Measurements from ENCODE around the gene ACAP2.
"Not testable (repeated sequence)": the region's sequence is repeated elsewhere in the genome, so short reads cannot be mapped to it uniquely, and the experiment has no call there.

Gene ACAP2

DNA sequence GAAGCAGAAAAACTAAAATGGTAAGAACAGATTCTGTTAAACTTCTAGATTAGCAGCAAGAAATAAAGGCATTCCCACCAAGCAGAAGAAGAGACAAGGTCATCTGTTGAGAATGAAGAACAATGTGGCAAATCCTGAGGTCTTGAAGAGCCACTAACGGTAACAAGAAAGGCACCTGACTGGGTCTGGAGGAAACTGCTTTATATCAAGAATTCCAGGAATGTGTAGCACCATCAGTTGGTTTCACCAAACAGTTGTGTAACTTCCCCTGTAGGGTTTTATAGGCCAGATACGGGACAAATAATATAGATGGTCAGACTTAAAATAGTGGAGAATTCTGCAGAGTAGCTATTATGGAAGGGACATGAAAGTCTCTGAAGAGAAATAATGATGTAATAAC, 57.3 kb downstream of the ACAP2 start:
- DNase-seq (ENCODE audit: low read depth, low spot score) = no peak
- H3K4me3 ChIP-seq (ENCODE audit: low read depth, low read length) = no peak overlapping the region
- POLR2A ChIA-PET = no interaction called here
- CTCF ChIA-PET = no interaction called here
- TF ChIP-seq, protein P1, sequence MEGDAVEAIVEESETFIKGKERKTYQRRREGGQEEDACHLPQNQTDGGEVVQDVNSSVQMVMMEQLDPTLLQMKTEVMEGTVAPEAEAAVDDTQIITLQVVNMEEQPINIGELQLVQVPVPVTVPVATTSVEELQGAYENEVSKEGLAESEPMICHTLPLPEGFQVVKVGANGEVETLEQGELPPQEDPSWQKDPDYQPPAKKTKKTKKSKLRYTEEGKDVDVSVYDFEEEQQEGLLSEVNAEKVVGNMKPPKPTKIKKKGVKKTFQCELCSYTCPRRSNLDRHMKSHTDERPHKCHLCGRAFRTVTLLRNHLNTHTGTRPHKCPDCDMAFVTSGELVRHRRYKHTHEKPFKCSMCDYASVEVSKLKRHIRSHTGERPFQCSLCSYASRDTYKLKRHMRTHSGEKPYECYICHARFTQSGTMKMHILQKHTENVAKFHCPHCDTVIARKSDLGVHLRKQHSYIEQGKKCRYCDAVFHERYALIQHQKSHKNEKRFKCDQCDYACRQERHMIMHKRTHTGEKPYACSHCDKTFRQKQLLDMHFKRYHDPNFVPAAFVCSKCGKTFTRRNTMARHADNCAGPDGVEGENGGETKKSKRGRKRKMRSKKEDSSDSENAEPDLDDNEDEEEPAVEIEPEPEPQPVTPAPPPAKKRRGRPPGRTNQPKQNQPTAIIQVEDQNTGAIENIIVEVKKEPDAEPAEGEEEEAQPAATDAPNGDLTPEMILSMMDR (IDR thresholded peaks at IDR 0.05; ENCODE audit: insufficient read depth, low read length, missing control alignments) = no peak

DNA sequence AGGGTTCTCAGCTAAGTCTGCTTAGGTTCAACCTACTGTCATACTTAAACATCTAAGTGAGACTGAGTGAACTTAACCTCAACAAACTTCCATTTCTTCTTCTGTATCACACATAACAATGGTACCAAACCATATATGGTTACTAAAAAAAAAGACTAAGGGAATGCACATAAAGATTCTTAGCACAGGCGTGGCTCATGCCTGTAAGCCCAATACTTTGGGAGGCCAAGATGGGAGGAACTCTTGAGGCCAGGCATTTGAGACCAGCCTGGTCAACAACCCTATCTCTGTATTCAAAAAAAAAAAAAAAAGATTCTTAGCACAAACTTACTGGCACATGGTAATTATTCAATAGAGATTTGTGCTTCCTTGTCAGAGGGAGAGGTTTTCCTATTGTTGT, 57.9 kb downstream of the ACAP2 start:
- POLR2A ChIA-PET = no interaction called here
- no peak for DNase-seq (ENCODE audit: low read depth, low spot score)
- CTCF ChIA-PET = no interaction called here
- TF ChIP-seq, protein P1 (IDR thresholded peaks at IDR 0.05; ENCODE audit: insufficient read depth, low read length, missing control alignments) = no peak
- H3K4me3 ChIP-seq (ENCODE audit: low read depth, low read length) = no peak overlapping the region

DNA sequence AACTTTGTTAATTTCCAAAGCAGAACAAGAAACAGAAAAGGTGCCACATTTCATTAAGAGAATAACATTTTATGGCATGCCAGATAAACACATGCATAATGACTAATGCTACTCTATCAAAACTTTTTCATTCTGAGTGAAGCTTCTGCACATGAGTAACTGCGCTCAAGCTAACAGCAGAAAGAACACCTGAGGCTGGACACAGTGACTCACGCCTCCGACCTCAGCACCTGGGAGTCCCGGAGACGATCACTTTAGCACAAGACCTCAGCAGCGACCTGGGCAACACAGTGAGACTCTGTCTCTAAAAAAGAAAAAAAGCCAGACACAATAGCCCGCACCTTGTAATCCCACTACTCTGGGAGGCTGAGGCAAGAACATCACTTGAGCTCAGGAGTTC, 70.6 kb downstream of the ACAP2 start:
- POLR2A ChIA-PET = interaction anchor here (0.7 kb wide), 1 partner anchor 17 kb away, joined by 4 read pairs; no protein-coding TSS in a partner anchor

DNA sequence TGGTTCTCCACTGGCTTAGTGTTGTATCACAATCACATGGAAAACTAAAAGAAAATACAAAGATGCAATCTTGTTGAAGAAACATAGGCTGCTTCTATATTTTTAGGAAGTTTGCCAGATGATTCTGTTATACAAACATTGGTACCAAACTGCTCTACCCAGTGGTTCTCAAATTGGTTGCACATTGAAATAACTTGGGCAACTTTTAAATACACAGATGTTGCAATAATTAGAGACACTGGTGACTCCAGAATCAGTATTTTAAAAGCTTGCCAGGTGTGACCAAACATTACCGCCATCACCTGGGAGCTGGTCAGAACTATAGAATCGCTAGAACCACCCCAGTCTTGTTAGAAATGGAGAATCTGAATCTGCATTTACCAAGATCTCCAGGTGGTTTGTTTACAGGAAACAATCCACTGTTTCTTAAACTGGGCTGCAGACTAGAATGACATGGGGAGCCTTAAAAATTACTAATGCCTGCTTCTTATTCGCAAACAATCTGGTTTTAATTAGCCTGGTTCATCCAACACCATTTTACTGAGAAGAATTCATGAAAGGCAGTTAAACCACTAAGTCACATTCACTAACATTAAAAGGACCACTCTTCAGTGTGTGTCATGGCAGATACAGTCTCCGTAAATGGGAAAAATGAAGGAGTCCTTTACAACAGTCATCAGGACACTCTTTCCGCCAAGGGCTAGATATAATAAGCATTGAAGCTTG, 76.5 kb downstream of the ACAP2 start:
- TF ChIP-seq, protein P1 (IDR thresholded peaks at IDR 0.05; ENCODE audit: insufficient read depth, low read length, missing control alignments) = no peak
- ChIA-PET CTCF (interaction anchor here (0.8 to 1.9 kb wide), 2 partner anchors 15 to 683 kb away, joined by 3 to 6 read pairs; no protein-coding TSS in a partner anchor), POLR2A (no interaction called here)
- H3K4me3 ChIP-seq (ENCODE audit: low read depth, low read length) = no peak overlapping the region
- no peak for DNase-seq (ENCODE audit: low read depth, low spot score)

More for the DNA sequence above, 70.6 kb downstream of the ACAP2 start:
- no peak overlapping the region for H3K4me3 ChIP-seq (ENCODE audit: low read depth, low read length)
- CTCF ChIA-PET = no interaction called here
- TF ChIP-seq, protein P1 (IDR thresholded peaks at IDR 0.05; ENCODE audit: insufficient read depth, low read length, missing control alignments) = no peak
- no peak for DNase-seq (ENCODE audit: low read depth, low spot score)

DNA sequence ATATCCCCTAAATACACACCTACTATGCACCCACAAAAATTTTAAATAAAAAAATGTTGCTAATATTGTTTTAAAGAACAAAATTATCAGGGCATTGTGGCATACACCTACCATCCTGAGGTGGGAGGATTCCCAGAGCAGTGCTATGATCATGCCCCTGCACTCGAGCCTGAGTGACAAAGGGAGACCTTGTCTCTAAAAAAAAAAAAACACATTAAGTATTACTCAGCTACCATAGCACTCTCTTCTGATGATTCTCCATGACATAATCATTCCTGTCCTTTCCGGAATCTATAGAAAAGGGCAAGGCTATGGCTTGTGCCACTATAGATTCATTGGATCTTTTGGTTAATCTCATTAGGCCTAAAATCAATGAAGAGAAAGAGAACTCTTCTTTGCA, 77.4 kb downstream of the ACAP2 start:
- DNase-seq (ENCODE audit: low read depth, low spot score) = no peak
- POLR2A ChIA-PET = no interaction called here
- H3K4me3 ChIP-seq (ENCODE audit: low read depth, low read length) = no peak overlapping the region
- TF ChIP-seq, protein P1 (IDR thresholded peaks at IDR 0.05; ENCODE audit: insufficient read depth, low read length, missing control alignments) = no peak
- CTCF ChIA-PET = no interaction called here

DNA sequence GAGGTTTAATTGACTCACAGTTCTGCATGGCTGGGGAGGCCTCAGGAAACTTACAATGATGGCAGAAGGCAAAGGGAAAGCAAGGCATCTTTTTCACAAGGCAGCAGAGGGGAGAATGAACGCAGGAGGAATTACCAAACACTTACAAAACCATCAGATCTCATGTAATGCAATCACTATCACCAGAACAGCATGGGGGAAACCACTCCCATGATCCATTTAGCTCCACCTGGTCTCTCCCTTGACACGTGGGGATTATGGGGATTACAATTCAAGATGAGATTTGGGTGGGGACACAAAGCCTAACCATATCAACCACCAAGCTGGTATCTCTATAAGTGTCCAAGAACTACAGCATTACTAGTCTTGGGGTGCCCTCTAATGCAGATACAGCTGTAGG, 85.0 kb downstream of the ACAP2 start:
- DNase-seq (ENCODE audit: low read depth, low spot score); POLR2A ChIA-PET; CTCF ChIA-PET; H3K4me3 ChIP-seq (ENCODE audit: low read depth, low read length): not testable (repeated sequence)

Data from AG04449 (cell line).